SW480 (cell line): ENCODE data around the gene UCK2.
A peak's percentile ranks its signal among the peaks of the same experiment; 100 is the strongest.

Experiments used
- DNase-seq: peaks from one replicate; pipeline ENCODE4 v3.0.0-alpha.2; 2016; ENCODE audit warnings: low spot score

The UCK2 gene

GRCh38 chr1:165900576-165901380 is 73.4 kb downstream of the UCK2 start:
- DNase-seq: no peak

GRCh38 chr1:165902565-165902964 is 75.2 kb downstream of the UCK2 start:
- DNase-seq: no peak

- no peak for DNase-seq
These were observed 76.3 kb downstream of the UCK2 start for GRCh38 chr1:165903672-165904071.

GRCh38 chr1:165904948-165905347 is 77.5 kb downstream of the UCK2 start:
- no peak for DNase-seq

- no peak for DNase-seq
These were observed 78.4 kb downstream of the UCK2 start for GRCh38 chr1:165905853-165906252.

- DNase-seq: no peak
These were observed 79.9 kb downstream of the UCK2 start for GRCh38 chr1:165907256-165907857.

GRCh38 chr1:165910764-165911421 is 83.5 kb downstream of the UCK2 start:
- no peak for DNase-seq

- DNase-seq: no peak
These were observed 84.3 kb downstream of the UCK2 start for GRCh38 chr1:165911609-165912281.

GRCh38 chr1:165912638-165913037 is 85.2 kb downstream of the UCK2 start:
- no peak for DNase-seq

- peak; percentile 54 for DNase-seq
These were observed 86.9 kb downstream of the UCK2 start for GRCh38 chr1:165914136-165914798.

- DNase-seq: no peak
These were observed 88.1 kb downstream of the UCK2 start for GRCh38 chr1:165915480-165915879.

- DNase-seq: no peak
These were observed 88.5 kb downstream of the UCK2 start for GRCh38 chr1:165915932-165916348.

- no peak for DNase-seq
These were observed 89.8 kb downstream of the UCK2 start for GRCh38 chr1:165917166-165917565.

- DNase-seq: no peak
These were observed 96.7 kb downstream of the UCK2 start for GRCh38 chr1:165924117-165924516.

- DNase-seq: no peak
These were observed 98.2 kb downstream of the UCK2 start for GRCh38 chr1:165925498-165926079.

GRCh38 chr1:165927169-165927568 is 99.8 kb downstream of the UCK2 start:
- DNase-seq: no peak

GRCh38 chr1:165928075-165928731 is 100.8 kb downstream of the UCK2 start:
- DNase-seq: peak; percentile 54

GRCh38 chr1:165930961-165931360 is 103.5 kb downstream of the UCK2 start:
- no peak for DNase-seq

- DNase-seq: no peak
These were observed 106.2 kb downstream of the UCK2 start for GRCh38 chr1:165933446-165934170.

GRCh38 chr1:165936542-165936941 is 109.1 kb downstream of the UCK2 start:
- no peak for DNase-seq
